MM.1S (cell line): Measurements from ENCODE around the gene GNB1.
A peak's percentile ranks its signal among the peaks of the same experiment; 100 is the strongest.

Experiments
- DNase-seq: peaks from one replicate; pipeline ENCODE4 v3.0.0-alpha.2; 2015
- H2AFZ ChIP-seq: fragments of 300-600 bp; sonication (generic); 2 replicates; pipeline ENCODE4 v1.6.0; 2016; ENCODE audit warnings: antibody characterized with exemption, low read length
- H3F3A ChIP-seq: fragments of 300-600 bp; sonication (generic); 2 replicates; pipeline ENCODE4 v1.6.1; 2016; ENCODE audit warnings: mild to moderate bottlenecking, antibody characterized with exemption, low read length, moderate library complexity, mixed read lengths; ENCODE audit not compliant: insufficient read depth
- H3K27ac ChIP-seq: fragments of 300-600 bp; sonication (generic); 2 replicates; pipeline ENCODE4 v1.5.1; 2016; ENCODE audit warnings: mild to moderate bottlenecking, low read length
- H3K27me3 ChIP-seq: fragments of 300-600 bp; sonication (generic); replicated peaks from 2 replicates; pipeline ENCODE4 v1.6.0; 2016; ENCODE audit warnings: low read length; ENCODE audit not compliant: insufficient read depth
- H3K36me3 ChIP-seq: fragments of 300-600 bp; sonication (generic); replicated peaks from 2 replicates; pipeline ENCODE4 v1.6.1; 2016; ENCODE audit warnings: mild to moderate bottlenecking, low read length, mixed read lengths; ENCODE audit not compliant: insufficient read depth
- H3K4me1 ChIP-seq: fragments of 300-600 bp; sonication (generic); 2 replicates; pipeline ENCODE4 v1.6.1; 2016; ENCODE audit warnings: low read length, mixed read lengths
- H3K4me2 ChIP-seq: fragments of 300-600 bp; sonication (generic); 2 replicates; pipeline ENCODE4 v1.6.0; 2016; ENCODE audit warnings: low read depth, low read length
- H3K4me3 ChIP-seq: fragments of 300-600 bp; sonication (generic); 2 replicates; pipeline ENCODE4 v1.5.1; 2016; ENCODE audit warnings: low read length, mixed read lengths
- H3K79me2 ChIP-seq: fragments of 300-600 bp; sonication (generic); 2 replicates; pipeline ENCODE4 v1.6.1; 2016; ENCODE audit warnings: mixed run types, low read length, mixed read lengths
- H3K9ac ChIP-seq: fragments of 300-600 bp; sonication (generic); 2 replicates; pipeline ENCODE4 v1.6.1; 2016; ENCODE audit warnings: low read length, mixed read lengths
- H3K9me2 ChIP-seq: fragments of 300-600 bp; sonication (generic); replicated peaks from 2 replicates; pipeline ENCODE4 v1.6.1; 2016; ENCODE audit warnings: mild to moderate bottlenecking, low read length, mixed read lengths; ENCODE audit not compliant: insufficient read depth
- H3K9me3 ChIP-seq: fragments of 300-600 bp; sonication (generic); replicated peaks from 2 replicates; pipeline ENCODE4 v1.6.1; 2016; ENCODE audit warnings: mild to moderate bottlenecking, low read length, mixed read lengths; ENCODE audit not compliant: insufficient read depth
- H4K20me1 ChIP-seq: fragments of 300-600 bp; sonication (generic); 2 replicates; pipeline ENCODE4 v1.6.1; 2016; ENCODE audit warnings: mild to moderate bottlenecking, low read length, moderate library complexity, mixed read lengths; ENCODE audit not compliant: insufficient read depth
- EZH2 ChIP-seq: fragments of 300-600 bp; sonication (generic); optimal IDR thresholded peaks from 2 replicates; pipeline ENCODE3; 2017; ENCODE audit warnings: low read depth, mild to moderate bottlenecking, antibody characterized with exemption, low read length, mixed read lengths
- EZH2phosphoT487 ChIP-seq: fragments of 300-600 bp; sonication (generic); IDR thresholded peaks from 2 replicates; pipeline ENCODE4 v1.6.1; 2018; ENCODE audit warnings: antibody characterized with exemption, low read length
- TF ChIP-seq, protein P1 (sequence below): fragments of 300-600 bp; sonication (generic); IDR thresholded peaks from 2 replicates; pipeline ENCODE4 v1.5.1; 2016; ENCODE audit warnings: antibody characterized with exemption, low read length, mixed read lengths

The GNB1 gene

DNA sequence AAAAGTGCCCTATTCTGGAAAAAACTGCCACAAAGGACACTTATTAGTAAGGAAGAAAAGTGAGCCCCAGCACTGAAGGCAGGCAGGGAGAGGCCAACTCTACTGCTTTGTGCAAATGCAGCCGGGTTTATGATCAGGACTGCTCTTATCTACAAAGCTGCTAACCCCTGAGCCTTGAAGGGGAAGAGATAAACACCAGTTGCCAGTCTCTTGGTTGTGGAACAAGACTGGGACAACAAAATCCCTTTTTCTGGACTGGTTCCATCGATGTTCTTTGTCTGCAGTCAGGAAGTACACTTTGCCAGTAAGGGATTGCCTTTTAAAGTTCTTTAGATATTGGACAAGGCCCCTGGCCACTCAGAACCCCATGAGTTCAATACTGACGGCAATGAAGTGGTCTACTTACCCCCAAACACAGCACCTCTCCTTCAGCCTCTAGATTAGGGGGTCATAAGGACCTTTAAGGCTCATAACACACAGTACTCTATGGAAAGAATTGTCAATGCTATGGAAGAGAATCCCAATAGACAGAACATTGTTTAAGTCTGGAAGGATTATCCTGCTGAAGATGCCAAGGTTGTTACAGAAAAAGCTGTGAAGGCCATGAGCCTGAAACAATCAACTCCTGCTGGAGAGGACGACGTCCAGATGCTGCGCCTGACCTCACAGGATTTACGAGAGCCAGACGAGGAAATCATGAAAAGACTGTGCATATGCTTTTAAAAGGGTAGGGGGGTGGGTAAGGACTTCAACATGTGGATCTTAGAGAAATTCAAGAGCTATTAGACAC lies 43.6 kb downstream of the GNB1 start:
- DNase-seq: no peak
- Histone ChIP-seq H3K36me3 (no peaks in the 10 kb centered on the region), H3K4me1 (peaks cover 13% of the 10 kb centered on the region), H3K4me2 (no peak overlapping the region), H3F3A (peaks cover 21% of the 10 kb centered on the region), H3K9me3 (no peaks in the 10 kb centered on the region), H4K20me1 (peaks cover 5% of the 10 kb centered on the region; the same call in 1 of the 2 replicates), H2AFZ (no peak overlapping the region), H3K4me3 (no peak overlapping the region), H3K27ac (no peak overlapping the region), H3K27me3 (no peaks in the 10 kb centered on the region), H3K79me2 (peaks cover 83% of the 10 kb centered on the region), H3K9me2 (no peaks in the 10 kb centered on the region), H3K9ac (no peak overlapping the region)
- no peak for TF ChIP-seq EZH2
- no peak for TF ChIP-seq EZH2phosphoT487
- TF ChIP-seq, protein P1, sequence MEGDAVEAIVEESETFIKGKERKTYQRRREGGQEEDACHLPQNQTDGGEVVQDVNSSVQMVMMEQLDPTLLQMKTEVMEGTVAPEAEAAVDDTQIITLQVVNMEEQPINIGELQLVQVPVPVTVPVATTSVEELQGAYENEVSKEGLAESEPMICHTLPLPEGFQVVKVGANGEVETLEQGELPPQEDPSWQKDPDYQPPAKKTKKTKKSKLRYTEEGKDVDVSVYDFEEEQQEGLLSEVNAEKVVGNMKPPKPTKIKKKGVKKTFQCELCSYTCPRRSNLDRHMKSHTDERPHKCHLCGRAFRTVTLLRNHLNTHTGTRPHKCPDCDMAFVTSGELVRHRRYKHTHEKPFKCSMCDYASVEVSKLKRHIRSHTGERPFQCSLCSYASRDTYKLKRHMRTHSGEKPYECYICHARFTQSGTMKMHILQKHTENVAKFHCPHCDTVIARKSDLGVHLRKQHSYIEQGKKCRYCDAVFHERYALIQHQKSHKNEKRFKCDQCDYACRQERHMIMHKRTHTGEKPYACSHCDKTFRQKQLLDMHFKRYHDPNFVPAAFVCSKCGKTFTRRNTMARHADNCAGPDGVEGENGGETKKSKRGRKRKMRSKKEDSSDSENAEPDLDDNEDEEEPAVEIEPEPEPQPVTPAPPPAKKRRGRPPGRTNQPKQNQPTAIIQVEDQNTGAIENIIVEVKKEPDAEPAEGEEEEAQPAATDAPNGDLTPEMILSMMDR: no peak

DNA sequence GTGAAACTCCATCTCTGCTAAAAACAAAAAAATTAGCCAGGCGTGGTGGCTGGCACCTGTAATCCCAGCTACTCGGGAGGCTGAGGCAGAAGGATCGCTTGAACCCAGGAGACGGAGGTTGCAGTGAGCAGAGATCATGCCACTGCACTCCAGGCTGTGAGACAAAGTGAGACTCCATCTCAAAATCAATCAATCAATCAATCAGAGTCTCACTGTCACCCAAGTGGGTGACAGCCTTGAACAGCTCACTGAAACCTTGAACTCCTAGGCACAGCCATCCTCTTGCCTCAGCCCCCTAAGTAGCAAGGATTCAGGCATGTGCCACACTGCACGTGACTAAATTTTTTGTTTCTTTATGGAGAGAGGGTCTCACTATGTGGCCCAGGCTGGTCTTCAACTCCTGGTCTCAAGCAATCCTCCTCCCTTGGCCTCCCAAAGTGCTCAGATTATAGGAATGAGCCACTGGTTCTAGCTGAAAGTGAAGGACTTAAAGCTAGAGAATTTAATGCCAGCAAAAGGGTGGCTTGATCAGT lies 44.4 kb downstream of the GNB1 start:
- H3K9me2 ChIP-seq: no peaks in the 10 kb centered on the region
- TF ChIP-seq, protein P1: no peak
- TF ChIP-seq EZH2phosphoT487 (no peak), EZH2 (no peak)
- H4K20me1 ChIP-seq: peaks cover 5% of the 10 kb centered on the region; the same call in 1 of the 2 replicates
- peaks cover 26% of the 10 kb centered on the region for H3F3A ChIP-seq
- H3K4me1 ChIP-seq: peaks cover 18% of the 10 kb centered on the region
- H3K36me3 ChIP-seq: no peaks in the 10 kb centered on the region
- no peaks in the 10 kb centered on the region for H3K27me3 ChIP-seq
- no peak overlapping the region for H3K9ac ChIP-seq
- no peak overlapping the region for H3K27ac ChIP-seq
- no peaks in the 10 kb centered on the region for H3K9me3 ChIP-seq
- no peak overlapping the region for H2AFZ ChIP-seq
- H3K4me2 ChIP-seq: no peak overlapping the region
- DNase-seq: no peak
- no peak overlapping the region for H3K4me3 ChIP-seq
- H3K79me2 ChIP-seq: peaks cover 81% of the 10 kb centered on the region

- Histone ChIP-seq H3K36me3 (no peaks in the 10 kb centered on the region), H3K27ac (peak overlapping the region; percentile 81), H4K20me1 (0 out of 2 replicates have a peak, but pooled peaks cover 3% of the 10 kb centered on the region), H3K79me2 (peaks cover 80% of the 10 kb centered on the region), H3F3A (peaks cover 30% of the 10 kb centered on the region), H3K9me3 (no peaks in the 10 kb centered on the region), H3K9me2 (no peaks in the 10 kb centered on the region), H3K27me3 (no peaks in the 10 kb centered on the region), H2AFZ (no peak overlapping the region), H3K4me3 (peak overlapping the region; percentile 47), H3K9ac (peak overlapping the region; percentile 32), H3K4me1 (peaks cover 21% of the 10 kb centered on the region), H3K4me2 (peak overlapping the region; percentile 94)
- TF ChIP-seq, protein P1: no peak
- no peak for TF ChIP-seq EZH2
- TF ChIP-seq EZH2phosphoT487: no peak
- DNase-seq: peak; percentile 93
Observed at GRCh38 chr1:1842360-1843146, 48.3 kb downstream of the GNB1 start.
